ENCODE measurements around the gene DAB1.

DAB1 gene

DNA sequence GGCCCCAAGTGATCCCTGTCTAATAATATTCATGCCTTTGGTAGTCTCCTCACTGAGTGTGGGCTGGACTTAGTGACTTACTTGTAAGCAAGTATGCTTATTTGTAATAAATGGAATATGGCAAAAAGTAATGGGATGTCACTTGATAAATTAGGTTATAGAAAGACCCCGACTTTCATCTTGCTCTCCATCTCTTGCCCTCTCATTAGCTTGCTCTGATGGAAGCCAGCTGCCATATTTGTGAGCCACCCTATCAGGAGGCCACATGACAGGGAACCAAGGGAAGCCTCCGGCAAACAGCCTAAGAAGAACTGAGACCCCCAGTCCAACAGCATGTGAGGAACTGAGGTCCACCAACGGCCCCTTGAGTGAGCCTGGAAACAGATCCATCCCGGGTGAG, 107.0 kb downstream of the DAB1 start:
- no peak for DNase-seq (ENCODE audit: low spot score)

DNA sequence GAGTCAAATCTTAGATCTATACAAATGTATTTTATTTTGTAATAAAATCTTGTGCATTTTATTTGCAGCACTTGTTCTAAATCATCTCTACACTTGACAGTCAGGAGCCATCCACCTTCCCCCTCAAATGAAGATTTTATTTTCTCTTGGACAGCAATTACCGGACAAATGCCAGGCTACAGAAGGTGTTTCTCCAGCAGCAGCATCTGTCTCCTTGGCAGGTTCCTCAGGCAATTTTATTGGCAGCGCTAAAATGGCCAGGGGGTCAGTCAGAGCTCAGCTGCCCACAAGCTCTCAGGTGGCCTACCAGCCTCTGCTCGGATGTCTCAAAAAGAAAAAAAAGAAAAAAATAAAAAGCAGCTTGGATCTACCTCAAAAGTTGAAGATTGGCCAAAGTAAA, 107.6 kb downstream of the DAB1 start:
- DNase-seq (ENCODE audit: low spot score): no peak

DNA sequence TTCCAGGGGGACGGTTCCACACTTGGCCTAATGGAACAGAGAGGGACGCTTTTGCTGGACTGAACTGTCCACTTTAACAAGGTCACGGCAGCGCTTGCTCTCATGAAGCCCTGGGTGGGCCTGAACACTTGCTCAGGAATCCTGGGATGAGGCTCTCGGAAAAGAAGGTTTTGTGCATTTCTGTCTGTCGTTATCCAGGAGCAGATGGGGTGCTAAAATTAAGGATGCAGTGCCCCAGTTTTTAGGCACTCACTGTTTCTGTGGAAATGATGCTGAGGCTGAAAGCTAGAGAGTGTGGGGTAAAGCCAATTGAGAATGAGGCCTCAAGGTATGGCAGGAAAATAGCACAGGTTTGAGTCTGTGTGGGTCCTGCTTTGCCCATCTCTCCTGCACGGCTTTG, 111.0 kb downstream of the DAB1 start:
- DNase-seq (ENCODE audit: low spot score): no peak

DNA sequence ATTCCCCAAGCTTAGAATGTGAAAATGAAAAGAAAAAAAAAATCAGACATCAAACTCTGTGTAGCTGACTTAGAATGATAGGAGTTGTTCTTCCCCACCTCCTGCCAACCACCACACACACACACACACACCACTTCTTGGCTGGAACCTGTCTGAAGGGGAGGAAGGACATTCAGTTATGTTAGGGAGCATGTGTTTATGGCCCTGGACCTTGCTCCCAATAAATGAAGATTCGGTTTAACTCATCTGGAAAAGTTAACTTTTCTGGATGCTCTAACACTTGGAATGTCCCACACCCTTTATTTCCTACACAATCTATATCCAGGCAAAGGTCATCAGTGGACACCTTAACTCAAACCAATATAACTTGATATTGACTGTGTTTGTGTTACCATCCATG, 112.4 kb downstream of the DAB1 start:
- DNase-seq (ENCODE audit: low spot score): no peak

DNA sequence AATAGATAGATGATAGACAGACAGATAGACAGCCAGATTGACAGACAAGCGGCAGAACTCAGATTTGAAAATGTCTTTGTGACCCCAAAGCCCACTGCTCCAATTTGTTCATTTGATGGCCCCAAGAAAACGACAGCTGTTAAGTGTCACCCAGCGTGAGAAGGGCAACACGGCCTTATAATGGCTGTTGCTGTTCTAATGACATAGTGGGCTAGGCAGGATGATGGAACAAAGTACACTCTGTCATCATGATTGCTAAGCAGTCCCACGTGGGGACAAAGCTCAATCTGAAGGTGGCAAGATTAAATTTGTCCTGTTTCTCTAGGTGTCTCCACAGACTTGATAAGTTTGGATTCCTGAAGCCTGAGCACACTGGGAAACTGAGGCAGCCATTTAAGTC, 112.9 kb downstream of the DAB1 start:
- DNase-seq (ENCODE audit: low spot score): no peak

DNA sequence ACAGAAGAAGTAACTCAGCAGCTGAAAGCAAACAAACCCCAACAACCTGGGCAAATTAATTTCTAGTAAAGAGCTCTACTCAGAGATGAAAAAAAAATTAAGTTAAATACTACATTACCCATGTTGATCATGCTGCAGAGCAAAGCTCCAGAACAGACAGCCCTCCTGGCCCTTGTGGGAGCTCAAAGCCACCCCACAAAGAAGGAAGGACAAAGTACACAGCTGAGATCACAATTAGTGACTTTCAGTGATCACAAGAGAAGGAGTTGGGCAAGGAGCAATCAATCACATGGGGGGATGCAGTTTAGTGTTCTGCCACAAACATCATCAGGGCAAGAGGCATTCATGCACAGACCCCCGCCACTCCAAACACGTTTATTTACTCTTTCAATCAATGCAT, 114.2 kb downstream of the DAB1 start:
- DNase-seq (ENCODE audit: low spot score): no peak

DNA sequence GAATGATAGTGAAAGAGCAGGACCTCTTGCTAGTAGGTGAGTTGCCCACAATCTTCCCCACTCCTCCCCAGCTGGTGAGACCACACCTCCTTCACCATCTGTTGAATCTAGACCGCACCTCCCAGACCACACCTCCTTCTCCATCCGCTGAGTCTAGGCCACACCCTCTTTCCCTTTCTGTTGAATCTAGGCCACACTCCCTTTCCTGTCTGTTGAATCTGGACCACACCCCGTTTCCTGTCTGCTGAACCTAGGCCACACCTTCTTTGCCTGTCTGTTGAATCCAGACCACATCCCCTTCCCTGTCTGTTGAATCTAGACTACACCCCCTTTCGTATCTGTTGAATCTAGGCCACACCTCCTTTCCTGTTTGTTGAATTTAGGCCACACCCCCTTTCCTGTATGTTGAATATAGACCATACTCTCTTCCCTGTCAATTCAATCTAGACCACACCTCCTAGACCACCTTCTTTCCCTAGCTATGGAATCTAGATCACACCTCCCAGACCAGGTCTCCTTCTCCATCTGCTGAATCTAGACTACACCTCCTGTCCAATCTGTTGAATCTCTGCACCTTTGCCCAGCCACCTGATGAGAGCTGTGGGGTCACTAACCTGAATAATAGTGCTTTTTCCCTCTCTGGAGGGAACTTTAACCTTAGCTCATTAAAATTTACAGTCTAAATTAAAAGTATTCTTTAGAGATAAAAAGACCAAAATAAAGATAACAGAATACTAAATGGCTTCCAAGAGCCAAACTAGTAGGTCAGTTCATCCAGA, 116.3 kb downstream of the DAB1 start:
- DNase-seq (ENCODE audit: low spot score): no peak

DNA sequence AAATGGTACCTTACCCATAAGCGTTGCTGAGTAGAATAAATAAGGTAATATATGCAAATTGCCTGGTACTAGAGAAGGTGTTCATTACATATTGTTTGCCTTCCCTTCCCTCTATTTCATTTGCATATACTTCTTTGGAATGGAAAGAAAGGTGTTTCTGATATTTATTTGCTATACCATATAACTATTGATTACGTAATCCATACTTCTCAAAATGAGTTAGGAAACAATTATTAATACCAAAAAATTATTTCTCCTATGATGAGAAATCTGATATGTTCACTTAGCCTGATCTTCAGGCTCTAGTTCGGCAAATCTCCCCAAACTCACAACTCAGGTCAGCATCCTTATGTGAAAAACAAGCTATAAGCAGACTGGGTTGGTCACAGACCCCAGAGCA, 119.3 kb downstream of the DAB1 start:
- DNase-seq (ENCODE audit: low spot score): no peak

DNA sequence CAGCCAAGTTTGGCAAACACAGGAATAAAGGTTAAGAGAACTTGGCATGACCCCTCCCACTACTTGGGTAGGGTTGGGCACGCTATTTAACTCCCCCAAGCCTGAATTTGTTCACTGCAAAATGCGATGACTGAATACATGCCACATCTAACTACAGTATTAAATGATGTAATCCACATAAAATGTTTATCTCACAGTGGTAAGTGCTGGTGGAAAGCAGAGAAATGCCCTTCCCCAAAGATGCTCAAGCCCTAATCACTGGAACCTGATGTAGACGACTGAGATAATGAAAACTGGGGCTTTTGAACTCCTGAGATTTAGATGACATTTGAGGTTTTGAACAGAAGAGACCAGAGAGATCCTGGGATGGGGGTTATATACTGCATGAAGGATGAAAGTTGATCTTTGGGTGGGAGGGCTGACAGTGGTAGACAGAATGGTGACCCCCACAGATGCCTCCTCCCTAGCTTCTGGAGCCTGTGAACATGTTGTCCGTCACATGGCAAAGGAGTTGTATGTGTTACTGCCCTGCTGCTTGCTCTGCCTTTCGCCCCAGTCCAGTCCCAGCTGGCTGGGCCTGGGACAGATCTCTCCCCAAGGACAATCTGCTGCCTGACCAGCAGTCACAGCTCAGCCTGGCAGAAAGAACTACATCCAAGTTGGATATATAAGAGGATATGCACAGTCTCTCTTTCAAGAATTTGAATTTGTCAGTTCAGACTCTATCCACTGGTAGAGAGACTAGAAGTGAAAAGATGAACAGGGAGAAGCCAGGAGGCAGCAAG, 120.9 kb downstream of the DAB1 start:
- no peak for DNase-seq (ENCODE audit: low spot score)

DNA sequence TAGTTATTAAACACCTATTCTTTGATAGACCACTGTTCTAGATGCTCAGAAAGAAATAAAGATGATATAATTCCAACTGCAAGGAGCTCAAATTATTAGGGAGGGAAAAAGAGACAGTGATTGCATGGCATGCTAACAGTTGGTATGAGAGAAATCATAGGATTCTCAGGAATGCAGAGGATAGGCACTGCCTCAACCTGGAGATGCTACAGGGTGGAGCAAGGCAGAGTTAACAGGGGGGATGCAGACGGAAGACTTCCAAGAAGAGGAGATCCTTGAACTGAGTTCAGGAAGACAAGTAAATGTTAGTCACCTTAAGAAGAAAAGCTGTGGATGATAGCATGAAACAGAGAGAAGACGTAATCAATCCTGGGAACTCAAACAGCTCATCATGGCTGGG, 123.7 kb downstream of the DAB1 start:
- DNase-seq (ENCODE audit: low spot score): no peak

DNA sequence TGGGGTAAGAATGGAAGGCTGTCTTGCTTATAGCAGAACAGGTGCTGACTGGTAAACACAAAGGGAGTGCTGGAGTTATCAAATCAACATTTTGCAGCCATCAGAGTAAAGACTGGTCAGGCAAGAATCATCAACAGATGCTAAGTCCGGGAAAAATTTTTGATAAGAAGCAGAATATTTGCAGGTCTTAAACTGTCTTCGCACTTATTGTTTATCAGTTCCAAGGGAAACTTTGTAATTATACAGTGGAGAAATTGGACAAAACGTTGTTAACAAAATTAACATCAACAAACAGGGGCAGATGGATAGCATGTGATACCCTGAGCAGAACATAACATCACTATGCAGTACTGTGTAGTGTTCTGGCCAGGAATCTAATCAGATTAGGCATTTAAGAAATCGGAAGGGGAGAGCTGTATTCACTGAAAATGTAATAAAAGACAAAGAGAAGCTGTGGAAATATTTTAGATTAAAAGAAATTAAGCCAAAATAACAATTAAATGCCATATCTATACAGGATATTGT, 127.1 kb downstream of the DAB1 start:
- no peak for DNase-seq (ENCODE audit: low spot score)

DNA sequence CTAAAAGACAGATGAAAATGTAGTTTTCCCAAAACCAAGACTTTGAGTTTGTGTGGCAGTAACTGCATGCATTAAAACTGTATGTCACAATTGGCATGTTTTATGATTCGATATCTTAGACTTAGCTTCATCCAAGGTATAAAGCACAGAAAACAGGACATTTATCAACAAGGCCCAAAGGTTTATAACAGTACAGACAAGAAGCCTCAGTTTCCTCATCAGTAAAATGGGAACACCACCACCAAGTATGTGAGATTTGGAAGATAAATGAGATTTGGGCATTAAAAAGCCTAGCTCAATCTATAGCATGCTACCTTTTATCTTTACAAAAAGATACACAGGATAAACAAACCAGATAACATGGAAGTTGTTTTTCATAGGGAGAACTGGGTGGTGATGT, 128.5 kb downstream of the DAB1 start:
- DNase-seq (ENCODE audit: low spot score): no peak

DNA sequence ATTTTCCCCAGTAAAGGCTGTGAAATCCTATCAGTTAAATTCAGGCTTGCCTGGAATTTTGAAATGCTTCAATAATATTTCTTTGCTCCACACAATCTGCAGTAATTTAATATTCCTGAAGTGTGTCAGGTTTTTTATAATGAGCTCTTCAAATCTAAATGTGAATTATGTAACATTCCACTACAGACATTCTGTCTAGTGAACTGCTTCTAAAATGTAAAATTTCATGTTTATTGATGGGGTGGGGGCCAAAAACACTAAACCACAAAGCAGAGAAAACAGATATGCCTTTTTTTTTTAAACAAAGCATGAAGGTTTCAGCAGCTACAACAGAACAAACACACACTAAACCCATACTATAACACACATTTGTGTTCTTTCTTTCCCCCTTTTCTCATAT, 129.7 kb downstream of the DAB1 start:
- DNase-seq (ENCODE audit: low spot score): no peak

DNA sequence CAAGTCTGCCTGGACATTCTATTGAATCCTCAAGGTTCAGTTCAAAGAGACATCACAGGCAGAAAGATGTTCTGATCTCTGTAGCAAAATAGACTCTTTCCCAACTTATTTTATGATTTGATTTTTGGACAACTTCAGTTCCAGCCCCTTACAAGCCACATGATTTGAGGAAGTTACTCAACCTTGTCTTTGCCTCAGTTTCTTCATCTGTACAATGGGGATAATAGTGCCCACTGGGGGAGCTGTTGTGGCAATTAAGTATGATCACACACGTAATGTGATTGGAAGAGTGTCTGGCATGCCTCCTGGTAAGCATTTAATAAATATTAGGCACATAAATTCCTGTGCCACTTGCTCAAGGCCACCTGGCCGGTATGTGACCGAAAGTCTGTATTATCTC, 130.6 kb downstream of the DAB1 start:
- no peak for DNase-seq (ENCODE audit: low spot score)

DNA sequence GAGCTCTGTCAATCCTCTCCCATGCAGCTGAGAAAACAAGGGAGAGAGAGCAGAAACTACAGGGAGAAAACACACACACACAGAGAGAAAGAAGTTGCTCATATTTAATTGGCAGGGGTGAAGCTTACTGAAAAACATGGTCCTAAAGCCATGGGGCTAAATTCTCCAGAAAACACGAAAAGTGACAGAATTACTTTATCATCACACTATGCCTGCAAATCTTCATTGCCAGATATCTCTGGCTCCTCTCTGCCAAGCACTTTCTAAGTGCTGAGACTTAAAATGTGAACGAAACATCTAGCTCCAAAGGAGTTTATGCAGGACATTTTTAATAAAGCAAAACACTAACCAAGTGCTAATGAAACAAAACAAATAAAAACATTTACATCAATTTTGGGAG, 134.1 kb downstream of the DAB1 start:
- no peak for DNase-seq (ENCODE audit: low spot score)

DNA sequence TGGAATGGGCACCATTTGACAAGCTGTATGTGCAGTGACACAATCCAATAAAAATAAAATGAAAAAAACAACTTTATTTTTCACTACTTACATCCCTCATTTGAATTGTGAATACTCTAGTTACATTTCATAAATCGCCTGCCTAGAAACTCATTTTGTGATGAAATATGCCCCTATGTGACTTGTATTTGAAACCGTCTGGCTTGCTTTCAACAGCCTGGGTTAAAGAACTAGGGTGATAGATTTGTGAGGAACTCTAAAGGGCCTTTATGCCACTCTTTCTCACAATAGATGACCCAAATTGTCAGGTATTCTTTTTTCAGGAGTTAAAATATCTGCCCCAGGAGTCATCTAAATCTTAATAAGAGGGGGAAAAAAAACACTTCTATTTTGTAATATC, 137.9 kb downstream of the DAB1 start:
- no peak for DNase-seq (ENCODE audit: low spot score)

DNA sequence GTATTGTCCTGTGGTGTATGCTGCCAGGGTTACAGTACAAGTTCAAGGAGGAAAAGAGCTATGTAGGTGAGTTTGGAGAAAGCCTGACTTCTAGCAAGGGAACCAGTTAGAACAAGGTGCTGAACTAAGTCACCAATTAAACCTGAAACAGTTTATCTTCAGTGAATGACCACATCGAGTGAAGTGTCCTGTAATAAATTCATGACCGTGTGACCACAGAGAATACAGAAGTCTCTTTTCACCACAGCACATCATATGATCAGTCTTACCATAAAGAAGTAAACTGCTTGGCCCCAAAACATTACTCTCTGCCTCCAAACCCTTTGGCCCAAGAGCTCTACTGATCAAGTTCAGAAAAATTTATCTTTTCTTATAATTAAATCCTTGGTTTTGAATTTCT, 141.4 kb downstream of the DAB1 start:
- no peak for DNase-seq (ENCODE audit: low spot score)

DNA sequence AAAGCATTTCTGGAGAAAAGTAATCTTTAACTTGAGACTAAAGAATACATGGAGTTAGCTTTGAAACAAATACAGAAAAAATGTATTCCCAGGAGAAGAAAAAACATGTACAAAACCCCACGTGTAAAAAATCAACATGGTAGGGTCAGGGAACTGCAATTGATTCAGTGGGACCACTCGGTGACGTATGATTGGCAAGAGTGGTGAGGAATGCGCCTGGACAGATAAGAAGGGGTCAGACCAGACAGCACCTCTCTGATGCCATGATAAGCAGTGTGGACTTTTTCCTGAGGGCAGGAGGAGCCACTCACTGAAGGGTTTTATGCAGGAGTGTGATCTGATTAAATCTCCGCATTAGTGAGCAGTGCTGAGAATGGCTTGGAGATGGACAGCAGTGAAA, 142.5 kb downstream of the DAB1 start:
- no peak for DNase-seq (ENCODE audit: low spot score)

DNA sequence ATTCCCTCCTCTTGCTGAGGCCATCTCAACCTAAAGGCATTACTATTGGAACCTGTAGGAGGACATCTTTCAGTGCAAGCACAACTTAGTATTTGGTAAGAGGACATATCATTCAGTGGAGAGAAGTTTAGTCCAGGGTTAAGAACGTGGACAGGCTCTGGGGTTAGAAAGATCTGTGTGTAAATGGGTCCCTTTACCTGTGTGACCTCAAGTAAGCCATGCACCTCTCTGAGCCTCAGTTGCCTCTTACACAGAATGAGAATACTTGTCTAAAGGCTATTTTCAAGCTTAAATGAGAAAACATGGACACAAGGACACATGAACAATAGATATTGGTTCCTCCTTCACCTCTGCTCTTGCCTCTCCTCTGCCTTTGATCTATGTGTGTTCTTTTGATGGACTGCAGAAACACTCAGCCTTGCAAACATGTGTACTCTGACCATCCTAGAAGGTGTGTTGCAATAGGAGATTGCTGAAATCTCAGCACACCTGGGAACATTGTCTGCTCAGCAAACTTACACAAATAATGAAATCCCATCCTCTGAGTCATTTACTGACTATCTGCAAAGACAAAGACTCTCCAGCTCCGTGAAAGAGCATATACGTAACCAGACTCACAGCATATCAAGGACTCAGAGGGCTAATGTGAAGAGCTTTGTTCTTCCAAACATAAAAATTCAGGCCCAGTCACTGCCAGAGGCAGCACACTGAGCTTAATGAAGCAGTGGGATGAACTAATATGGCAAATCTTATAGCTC, 143.8 kb downstream of the DAB1 start:
- no peak for DNase-seq (ENCODE audit: low spot score)

DNA sequence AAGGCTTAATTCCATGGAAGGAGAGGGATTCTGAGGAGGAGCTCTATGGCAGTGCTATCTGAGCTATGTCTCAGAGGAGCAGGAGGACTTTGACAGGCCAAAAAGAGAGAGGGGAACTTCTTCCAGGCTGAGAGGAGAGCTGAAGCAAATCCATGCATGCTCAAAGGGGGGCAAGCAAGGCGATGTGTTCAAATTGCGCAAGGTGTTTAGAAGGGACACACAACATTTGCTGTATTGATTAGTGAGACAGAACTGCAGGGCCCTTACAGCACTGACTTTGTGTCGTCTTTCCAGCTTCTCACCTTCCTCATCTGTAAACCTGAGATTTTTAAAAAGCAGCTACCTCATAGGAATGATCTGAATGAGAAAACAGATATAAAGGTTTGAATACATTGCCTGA, 145.3 kb downstream of the DAB1 start:
- DNase-seq (ENCODE audit: low spot score): no peak

DNA sequence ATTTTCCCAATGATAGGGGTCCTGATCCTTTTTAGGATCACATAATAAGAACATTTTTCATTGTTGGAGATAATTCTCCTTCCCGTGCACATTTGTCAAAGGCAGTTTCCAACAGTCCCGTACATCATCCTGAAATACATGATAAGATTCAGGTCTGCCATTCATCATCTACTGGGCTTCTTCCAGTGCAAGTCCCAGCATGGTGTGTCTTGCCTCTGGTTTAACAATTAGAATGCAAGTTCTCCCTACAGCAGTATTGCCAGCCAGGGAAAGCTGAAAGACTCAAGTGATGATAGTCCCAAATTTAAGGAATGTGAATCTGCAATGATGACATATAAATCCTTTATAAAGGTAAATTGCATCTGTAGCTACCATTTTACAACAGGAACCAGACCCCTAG, 146.2 kb downstream of the DAB1 start:
- no peak for DNase-seq (ENCODE audit: low spot score)

DNA sequence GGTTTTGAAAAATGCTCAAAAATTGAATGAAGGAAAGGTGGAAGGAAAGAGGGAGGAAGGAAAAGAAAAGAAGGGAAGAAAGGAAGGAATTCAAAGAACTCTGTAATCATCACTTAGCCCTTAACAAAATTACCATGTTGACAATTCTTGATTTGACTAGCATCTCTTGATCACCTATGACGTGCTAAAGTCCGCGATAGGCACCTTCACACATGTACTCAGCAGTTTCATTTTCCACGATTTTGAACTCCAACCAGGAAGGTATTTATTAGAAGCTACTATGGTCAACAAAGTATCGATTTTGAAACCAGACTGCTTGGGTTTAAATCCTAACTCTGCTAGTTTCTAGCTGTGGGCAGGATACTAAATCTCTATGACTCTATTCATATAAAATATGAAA, 146.9 kb downstream of the DAB1 start:
- no peak for DNase-seq (ENCODE audit: low spot score)

DNA sequence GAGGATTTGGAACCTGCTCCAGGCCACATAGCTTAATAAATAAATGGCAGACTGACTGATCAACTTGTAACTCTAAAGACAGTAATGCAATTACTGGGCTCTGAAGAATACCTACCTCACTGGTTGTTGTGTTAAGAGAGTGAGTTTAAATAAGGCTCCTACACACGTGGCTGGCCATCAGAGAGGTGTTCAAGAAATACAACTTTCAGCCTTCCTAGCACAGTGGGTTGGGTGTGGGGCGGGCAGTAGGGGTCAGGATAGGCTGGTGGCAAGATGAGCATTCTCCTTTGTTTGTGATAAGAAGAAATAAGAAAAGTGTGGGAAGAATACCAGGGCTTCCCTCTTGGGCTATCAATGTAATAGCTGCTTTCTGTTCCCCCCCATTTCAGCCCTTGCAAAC, 151.3 kb downstream of the DAB1 start:
- no peak for DNase-seq (ENCODE audit: low spot score)

All from D341Med (cell line).